Large intestine (tissue), 3 donors: ENCODE measurements around the gene CYS1. TPM values are rescaled to one million over a fixed set of nuclear protein-coding genes. Genes with fewer than 3 reads are reported as not detected.
"Not testable (repeated sequence)": the region's sequence is repeated elsewhere in the genome, so short reads cannot be mapped to it uniquely, and the experiment has no call there.

Experiments used
- DNase-seq, 2 donors: peaks; one replicate each; pipeline versions ENCODE4 v3.0.0 to v3.0.0-alpha.2; 2013
- H3K27ac ChIP-seq: one replicate; pipeline ENCODE4 v1.5.1; 2013; ENCODE audit warnings: low read length
- H3K27me3 ChIP-seq: 2 replicates; pipeline ENCODE4 v1.6.1; 2013; ENCODE audit warnings: low read length; ENCODE audit not compliant: control insufficient read depth, insufficient read depth
- H3K36me3 ChIP-seq: 2 replicates; pipeline ENCODE4 v1.6.1; 2013; ENCODE audit warnings: low read length; ENCODE audit not compliant: control insufficient read depth, insufficient read depth
- H3K4me1 ChIP-seq: one replicate; pipeline ENCODE4 v1.6.1; 2013; ENCODE audit warnings: low read length; ENCODE audit not compliant: control insufficient read depth, insufficient read depth
- H3K4me3 ChIP-seq: one replicate; pipeline ENCODE4 v1.5.1; 2013; ENCODE audit warnings: low read length
- H3K9me3 ChIP-seq: one replicate; pipeline ENCODE4 v1.6.1; 2013; ENCODE audit warnings: mild to moderate bottlenecking, low read depth, low read length, moderate library complexity; ENCODE audit not compliant: control insufficient read depth
- WGBS: methylation state at CpG from one replicate; pipeline ENCODE4 v1.1.5; 2013; ENCODE audit warnings: low lambda C conversion rate; ENCODE audit not compliant: insufficient coverage; 5-methylcytosine and 5-hydroxymethylcytosine counted together
- polyA plus RNA-seq: library from polyadenylated mRNA; unstranded; fragments of 120-200 nt; gene quantifications from one replicate; pipeline ENCODE4 v1.2.1, GENCODE V29; 2013

CYS1 gene
- polyA plus RNA-seq, 1 donor: 22.1 TPM

- Histone ChIP-seq H3K4me3 (peak overlapping the region; percentile 68), H3K27me3 (peaks cover 2% of the 10 kb centered on the region), H3K4me1 (peaks cover 33% of the 10 kb centered on the region), H3K9me3 (no peaks in the 10 kb centered on the region), H3K36me3 (no peaks in the 10 kb centered on the region), H3K27ac (peak overlapping the region; percentile 89)
- DNase-seq: peak; percentile 48 to 83
- 6% methylated on average over 5 of the region's 13 CpGs for WGBS
These were observed 40.8 kb upstream of the CYS1 start for GRCh38 chr2:10120877-10121574.

- H3K27ac ChIP-seq: peak overlapping the region; percentile 89
- peaks cover 2% of the 10 kb centered on the region for H3K27me3 ChIP-seq
- DNase-seq: peak; percentile 92 to 98
- peak overlapping the region; percentile 68 for H3K4me3 ChIP-seq
- no peaks in the 10 kb centered on the region for H3K36me3 ChIP-seq
- H3K4me1 ChIP-seq: peaks cover 26% of the 10 kb centered on the region
- WGBS: no CpG with 5 or more reads among the region's 60 CpGs
- H3K9me3 ChIP-seq: no peaks in the 10 kb centered on the region
These were observed 40.1 kb upstream of the CYS1 start for GRCh38 chr2:10120158-10120876.

- no peak for DNase-seq
- no peaks in the 10 kb centered on the region for H3K36me3 ChIP-seq
- no CpG with 5 or more reads among the region's 14 CpGs for WGBS
These were observed 39.5 kb upstream of the CYS1 start for GRCh38 chr2:10119601-10120157.

GRCh38 chr2:10119027-10119325, 38.8 kb upstream of the CYS1 start:
- WGBS: 88% methylated on average over 2 of the region's 3 CpGs
- DNase-seq: no peak
- H3K4me1 ChIP-seq: peaks cover 20% of the 10 kb centered on the region

More at GRCh38 chr2:10119601-10120157, 39.5 kb upstream of the CYS1 start:
- H3K9me3 ChIP-seq: no peaks in the 10 kb centered on the region
- peak overlapping the region; percentile 89 for H3K27ac ChIP-seq
- H3K4me3 ChIP-seq: peak overlapping the region; percentile 68
- H3K4me1 ChIP-seq: peaks cover 20% of the 10 kb centered on the region
- H3K27me3 ChIP-seq: peaks cover 2% of the 10 kb centered on the region

GRCh38 chr2:10109311-10109710, 29.1 kb upstream of the CYS1 start:
- Histone ChIP-seq H3K27me3 (no peaks in the 10 kb centered on the region), H3K9me3 (no peaks in the 10 kb centered on the region), H3K36me3 (no peaks in the 10 kb centered on the region), H3K27ac (no peak overlapping the region), H3K4me1 (peaks cover 12% of the 10 kb centered on the region), H3K4me3 (no peak overlapping the region)
- no peak for DNase-seq

More at GRCh38 chr2:10119027-10119325, 38.8 kb upstream of the CYS1 start:
- Histone ChIP-seq H3K27ac (no peak overlapping the region), H3K9me3 (no peaks in the 10 kb centered on the region), H3K27me3 (peaks cover 2% of the 10 kb centered on the region), H3K36me3 (no peaks in the 10 kb centered on the region), H3K4me3 (no peak overlapping the region)

- H3K4me3 ChIP-seq, H3K27me3 ChIP-seq, H3K36me3 ChIP-seq, H3K9me3 ChIP-seq: not testable (repeated sequence)
- H3K4me1 ChIP-seq: peaks cover 23% of the 10 kb centered on the region
- DNase-seq: peak in 1 of 2 donors; percentile 76
- peak overlapping the region; percentile 32 for H3K27ac ChIP-seq
These were observed 24.7 kb upstream of the CYS1 start for GRCh38 chr2:10104906-10105305.

- Histone ChIP-seq H3K4me3 (no peak overlapping the region), H3K27ac (no peak overlapping the region), H3K36me3 (no peaks in the 10 kb centered on the region), H3K9me3 (no peaks in the 10 kb centered on the region), H3K4me1 (peaks cover 23% of the 10 kb centered on the region), H3K27me3 (no peaks in the 10 kb centered on the region)
- WGBS: no CpG with 5 or more reads among the region's 6 CpGs
- no peak for DNase-seq
These were observed 23.0 kb upstream of the CYS1 start for GRCh38 chr2:10103179-10103578.

- WGBS: no CpG with 5 or more reads among the region's 7 CpGs
- no peaks in the 10 kb centered on the region for H3K9me3 ChIP-seq
These were observed 21.3 kb upstream of the CYS1 start for GRCh38 chr2:10101491-10101890.

GRCh38 chr2:10097352-10098148, 17.3 kb upstream of the CYS1 start:
- peak; percentile 58 to 72 for DNase-seq
- no CpG with 5 or more reads among the region's 16 CpGs for WGBS
- H3K4me1 ChIP-seq: peaks cover 3% of the 10 kb centered on the region

More at GRCh38 chr2:10101491-10101890, 21.3 kb upstream of the CYS1 start:
- Histone ChIP-seq H3K4me3 (no peak overlapping the region), H3K27me3 (no peaks in the 10 kb centered on the region), H3K36me3 (no peaks in the 10 kb centered on the region), H3K4me1 (peaks cover 25% of the 10 kb centered on the region), H3K27ac (no peak overlapping the region)
- no peak for DNase-seq

GRCh38 chr2:10096641-10097040, 16.4 kb upstream of the CYS1 start:
- DNase-seq: no peak
- Histone ChIP-seq H3K27ac (no peak overlapping the region), H3K36me3 (no peaks in the 10 kb centered on the region), H3K4me3 (no peak overlapping the region), H3K4me1 (peaks cover 3% of the 10 kb centered on the region), H3K27me3 (peaks cover 5% of the 10 kb centered on the region), H3K9me3 (peaks cover under 1% of the 10 kb centered on the region)
- no CpG with 5 or more reads among the region's 10 CpGs for whole genome bisulfite sequencing

More at GRCh38 chr2:10097352-10098148, 17.3 kb upstream of the CYS1 start:
- H3K9me3 ChIP-seq: no peaks in the 10 kb centered on the region
- H3K27me3 ChIP-seq: peaks cover 3% of the 10 kb centered on the region
- no peaks in the 10 kb centered on the region for H3K36me3 ChIP-seq
- H3K4me3 ChIP-seq: no peak overlapping the region
- H3K27ac ChIP-seq: no peak overlapping the region
